Testis (tissue), 5 donors: ENCODE results near the gene SPACA1. TPM values are rescaled to one million over a fixed set of nuclear protein-coding genes. Genes with fewer than 3 reads are reported as not detected.
A peak's percentile ranks its signal among the peaks of the same experiment; 100 is the strongest.
"Not testable (repeated sequence)": the region's sequence is repeated elsewhere in the genome, so short reads cannot be mapped to it uniquely, and the experiment has no call there.

Experiments used
- DNase-seq: peaks from one replicate; pipeline ENCODE4 v3.0.0-alpha.2; 2019
- H3K27ac ChIP-seq, 2 donors: fragments of 200-600 bp; sonication (generic); one replicate each; pipeline ENCODE4 v1.5.1; 2019
- H3K27me3 ChIP-seq: fragments of 200-600 bp; sonication (generic); one replicate; pipeline ENCODE4 v1.5.1; 2019
- H3K36me3 ChIP-seq: fragments of 200-600 bp; sonication (generic); one replicate; pipeline ENCODE4 v1.5.1; 2017; ENCODE audit warnings: low read depth; ENCODE audit errors: missing control alignments
- H3K4me1 ChIP-seq: fragments of 200-600 bp; sonication (generic); one replicate; pipeline ENCODE4 v1.5.1; 2019
- H3K4me3 ChIP-seq, 2 donors: fragments of 200-600 bp; sonication (generic); one replicate each; pipeline ENCODE4 v1.5.1; 2017 to 2019
- H3K9me3 ChIP-seq: fragments of 200-600 bp; sonication (generic); one replicate; pipeline ENCODE4 v1.5.1; 2017
- POLR2A ChIP-seq: fragments of 450-650 bp; IDR thresholded peaks from one replicate; pipeline ENCODE4 v1.6.1; 2017; ENCODE audit warnings: antibody characterized with exemption, mild to moderate bottlenecking, moderate library complexity
- WGBS, 2 donors: methylation state at CpG; one replicate each; pipeline ENCODE4 v1.1.5; 2018; 5-methylcytosine and 5-hydroxymethylcytosine counted together
- intact Hi-C: fragments of 100-400 bp; cut with DNase I; formaldehyde crosslinking; loops from one replicate; pipeline ENCODE4 v1.15.1; 2023; ENCODE audit warnings: low total_unique reads
- long read RNA-seq, 2 donors: transcript quantifications; one replicate each; lab custom pipeline, GENCODE V29; 2026
- polyA plus RNA-seq: library from polyadenylated mRNA; stranded (reverse); fragments of 350-450 nt; fragmentation: Illumina TruSeq; extraction: RNeasy Lipid Tissue Mini Kit (QIAGEN cat#74804); gene quantifications from one replicate; pipeline ENCODE4 v1.2.3, GENCODE V29; 2014; ENCODE audit warnings: low read depth, low replicate concordance; ENCODE audit not compliant: insufficient read depth
- total RNA-seq, 2 donors: library from RNA; depleted of rRNA; stranded (reverse); fragments of >200 nt; gene quantifications; one replicate each; pipeline ENCODE4 v1.2.3, GENCODE V29; 2016
- TF ChIP-seq, protein P1 (sequence below), 3 experiments: fragments of 450-650 bp in 2 of 3; fragments of 200-600 bp in 1 of 3; sonication (generic) in 1 of 3; IDR thresholded peaks; one replicate each; pipeline ENCODE4 v1.5.1; 2016 to 2019; ENCODE audit warnings: antibody characterized with exemption in 3 of 3, mild to moderate bottlenecking in 2 of 3, moderate library complexity in 1 of 3

The SPACA1 gene, protein sequence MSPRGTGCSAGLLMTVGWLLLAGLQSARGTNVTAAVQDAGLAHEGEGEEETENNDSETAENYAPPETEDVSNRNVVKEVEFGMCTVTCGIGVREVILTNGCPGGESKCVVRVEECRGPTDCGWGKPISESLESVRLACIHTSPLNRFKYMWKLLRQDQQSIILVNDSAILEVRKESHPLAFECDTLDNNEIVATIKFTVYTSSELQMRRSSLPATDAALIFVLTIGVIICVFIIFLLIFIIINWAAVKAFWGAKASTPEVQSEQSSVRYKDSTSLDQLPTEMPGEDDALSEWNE
- total RNA-seq, result 10 to 100 TPM; 23.8 to 54.6 TPM
- 66.5 TPM for polyA plus RNA-seq
- long read RNA-seq, donor 1, result 0 reads
- long read RNA-seq, donor 2, result 0 reads

DNA sequence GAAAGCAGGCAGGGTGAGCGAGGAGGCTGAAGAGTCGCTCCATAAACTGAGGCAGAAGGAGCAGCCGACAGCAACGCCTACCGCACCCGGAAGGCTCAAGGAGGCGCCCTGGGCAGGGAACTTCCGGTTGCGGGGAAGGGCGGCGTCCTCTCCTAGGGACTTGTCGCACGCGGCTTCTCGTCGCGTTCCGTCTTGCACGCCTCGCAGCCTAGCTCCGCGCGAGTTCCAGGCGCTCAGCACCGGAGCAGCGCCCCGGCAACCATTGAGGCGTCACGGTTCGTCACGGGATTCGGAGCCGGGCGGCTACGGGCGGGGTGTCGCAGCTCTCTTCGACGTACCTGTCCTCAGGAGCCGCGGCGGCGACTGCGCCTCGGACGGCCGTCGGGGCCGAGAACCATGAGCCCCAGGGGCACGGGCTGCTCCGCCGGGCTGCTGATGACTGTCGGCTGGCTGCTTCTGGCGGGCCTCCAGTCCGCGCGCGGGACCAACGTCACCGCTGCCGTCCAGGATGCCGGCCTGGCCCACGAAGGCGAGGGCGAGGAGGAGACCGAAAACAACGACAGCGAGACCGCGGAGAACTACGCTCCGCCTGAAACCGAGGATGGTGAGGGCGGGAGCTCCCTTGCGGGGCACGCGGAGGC, at the start of gene SPACA1:
Gene SPACA1, plus strand, starts transcription at position 332 of the 641 bp plus-strand sequence. Its CDS starts 65 bp downstream, at position 397.
- peak; percentile 61 for DNase-seq
- H3K27ac ChIP-seq, result peak within 1 kb of the TSS; percentile 60 to 67

DNA sequence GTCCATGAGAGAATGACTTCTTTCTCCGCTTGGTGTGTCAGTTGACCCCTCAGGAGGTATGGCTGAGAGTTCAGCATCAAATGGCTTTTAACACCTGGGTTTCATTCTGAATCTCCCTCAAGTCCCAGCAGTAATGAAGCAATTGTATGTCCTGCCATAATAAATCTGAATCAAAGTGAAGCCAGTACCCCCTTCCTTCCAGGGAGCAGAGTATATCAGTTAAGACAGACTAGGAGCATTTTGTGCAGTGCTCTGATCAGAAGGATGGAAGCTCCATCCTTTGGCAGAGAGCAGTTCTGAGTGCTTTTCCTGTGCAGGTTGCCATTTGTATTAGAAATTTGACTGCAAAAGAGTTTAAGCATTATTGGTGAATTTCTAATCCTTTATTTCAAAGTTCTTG, 46.9 kb upstream of the SPACA1 start:
- no peak overlapping the region for H3K4me3 ChIP-seq
- H3K36me3 ChIP-seq, result no peaks in the 10 kb centered on the region
- no peaks in the 10 kb centered on the region for H3K9me3 ChIP-seq
- no peaks in the 10 kb centered on the region for H3K27me3 ChIP-seq
- TF ChIP-seq, protein P1, sequence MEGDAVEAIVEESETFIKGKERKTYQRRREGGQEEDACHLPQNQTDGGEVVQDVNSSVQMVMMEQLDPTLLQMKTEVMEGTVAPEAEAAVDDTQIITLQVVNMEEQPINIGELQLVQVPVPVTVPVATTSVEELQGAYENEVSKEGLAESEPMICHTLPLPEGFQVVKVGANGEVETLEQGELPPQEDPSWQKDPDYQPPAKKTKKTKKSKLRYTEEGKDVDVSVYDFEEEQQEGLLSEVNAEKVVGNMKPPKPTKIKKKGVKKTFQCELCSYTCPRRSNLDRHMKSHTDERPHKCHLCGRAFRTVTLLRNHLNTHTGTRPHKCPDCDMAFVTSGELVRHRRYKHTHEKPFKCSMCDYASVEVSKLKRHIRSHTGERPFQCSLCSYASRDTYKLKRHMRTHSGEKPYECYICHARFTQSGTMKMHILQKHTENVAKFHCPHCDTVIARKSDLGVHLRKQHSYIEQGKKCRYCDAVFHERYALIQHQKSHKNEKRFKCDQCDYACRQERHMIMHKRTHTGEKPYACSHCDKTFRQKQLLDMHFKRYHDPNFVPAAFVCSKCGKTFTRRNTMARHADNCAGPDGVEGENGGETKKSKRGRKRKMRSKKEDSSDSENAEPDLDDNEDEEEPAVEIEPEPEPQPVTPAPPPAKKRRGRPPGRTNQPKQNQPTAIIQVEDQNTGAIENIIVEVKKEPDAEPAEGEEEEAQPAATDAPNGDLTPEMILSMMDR (IDR thresholded peaks at IDR 0.05), result no peak
- TF ChIP-seq POLR2A, result no peak
- DNase-seq, result no peak
- H3K4me1 ChIP-seq, result no peaks in the 10 kb centered on the region
- 53 to 54% methylated on average over 1 of the region's 1 CpG for WGBS, 2 donors
- intact Hi-C loops, result no loop called here
- no peak overlapping the region for H3K27ac ChIP-seq

More for the DNA sequence above, at the start of gene SPACA1:
- WGBS, 2 donors, result 54 to 80% methylated on average over 56 to 77 of the region's 77 CpGs
- intact Hi-C loops, result no loop called here
- no peaks in the 10 kb centered on the region for H3K36me3 ChIP-seq
- H3K4me3 ChIP-seq, result peak within 1 kb of the TSS; percentile 55 to 57
- no peaks in the 10 kb centered on the region for H3K4me1 ChIP-seq
- TF ChIP-seq, protein P1 (IDR thresholded peaks at IDR 0.05), result no peak
- TF ChIP-seq POLR2A, result no peak
- no peaks in the 10 kb centered on the region for H3K9me3 ChIP-seq
- no peaks in the 10 kb centered on the region for H3K27me3 ChIP-seq

DNA sequence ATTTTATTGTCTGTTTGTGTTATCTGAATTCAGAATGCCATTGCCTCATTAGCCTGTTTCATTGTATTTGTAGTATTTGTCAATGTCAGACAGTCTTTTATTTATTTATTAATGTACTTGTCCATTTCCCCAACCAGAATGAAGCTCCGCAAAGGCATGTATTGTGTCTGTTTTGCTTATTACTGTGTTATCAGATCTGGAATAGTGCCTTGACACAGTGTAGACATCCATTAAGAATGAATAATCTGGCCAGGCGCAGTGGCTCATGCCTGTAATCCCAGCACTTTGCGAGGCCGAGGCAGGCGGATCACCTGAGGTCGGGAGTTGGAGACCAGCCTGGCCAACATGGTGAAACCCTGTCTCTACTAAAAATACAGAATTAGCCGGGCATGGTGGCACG, 46.4 kb upstream of the SPACA1 start:
- H3K9me3 ChIP-seq, H3K4me1 ChIP-seq, H3K36me3 ChIP-seq, H3K27me3 ChIP-seq, intact Hi-C loops, H3K4me3 ChIP-seq, H3K27ac ChIP-seq, DNase-seq: not testable (repeated sequence)
- WGBS, 2 donors, result 92 to 95% methylated on average over 7 to 8 of the region's 8 CpGs

DNA sequence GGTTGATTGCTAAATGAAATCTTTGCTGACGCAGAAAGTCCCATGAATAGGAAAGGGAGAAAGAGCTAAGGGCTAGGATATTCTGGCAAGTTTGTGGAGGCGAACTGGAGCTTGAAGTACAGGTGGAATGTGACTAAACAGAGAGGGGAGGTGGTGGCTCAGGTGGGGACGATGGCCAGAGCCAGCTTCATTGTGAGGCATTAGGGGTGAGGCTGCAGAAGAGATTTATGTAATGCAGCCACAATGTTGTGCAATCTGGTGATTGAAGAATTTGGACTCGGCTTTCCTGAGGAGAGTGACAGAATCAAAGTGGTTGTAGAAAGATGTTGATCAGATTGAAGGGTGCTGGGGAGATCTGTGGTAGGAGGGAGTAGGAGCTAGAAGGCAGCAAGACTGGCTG, 42.9 kb upstream of the SPACA1 start:
- intact Hi-C loops, result no loop called here
- 73 to 74% methylated on average over 4 of the region's 4 CpGs for WGBS, 2 donors

DNA sequence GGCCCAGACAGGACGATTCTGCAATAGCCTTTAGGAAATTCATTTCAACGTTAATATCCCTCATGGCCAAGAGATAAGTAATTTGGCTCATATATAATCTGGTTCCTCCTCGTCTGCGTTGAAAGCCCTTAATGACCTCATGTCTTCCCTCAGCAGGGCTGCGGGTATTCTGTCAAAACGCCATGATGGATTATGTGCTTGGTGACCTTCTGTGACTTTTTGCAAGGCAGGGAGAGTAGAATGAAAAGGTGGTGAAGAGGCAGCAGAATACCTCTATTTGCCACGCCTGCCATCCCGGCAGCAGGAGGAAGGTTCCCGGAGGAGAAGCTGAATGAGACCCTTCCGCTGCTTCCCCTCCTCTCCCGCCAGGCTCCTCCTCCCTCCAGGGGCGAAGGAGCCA, 41.1 kb upstream of the SPACA1 start:
- intact Hi-C loops, result no loop called here
- Histone ChIP-seq H3K4me1 (no peaks in the 10 kb centered on the region), H3K4me3 (no peak overlapping the region), H3K27ac (no peak overlapping the region), H3K27me3 (no peaks in the 10 kb centered on the region), H3K9me3 (no peaks in the 10 kb centered on the region), H3K36me3 (no peaks in the 10 kb centered on the region)
- 9 to 20% methylated on average over 12 of the region's 12 CpGs for WGBS, 2 donors
- DNase-seq, result no peak
- TF ChIP-seq, protein P1 (IDR thresholded peaks at IDR 0.05), result no peak
- TF ChIP-seq POLR2A, result no peak

More for the DNA sequence above, 42.9 kb upstream of the SPACA1 start:
- no peak for TF ChIP-seq POLR2A
- TF ChIP-seq, protein P1 (IDR thresholded peaks at IDR 0.05), result no peak
- no peaks in the 10 kb centered on the region for H3K4me1 ChIP-seq
- H3K27me3 ChIP-seq, result no peaks in the 10 kb centered on the region
- no peak overlapping the region for H3K4me3 ChIP-seq
- H3K9me3 ChIP-seq, result no peaks in the 10 kb centered on the region
- H3K36me3 ChIP-seq, result no peaks in the 10 kb centered on the region
- H3K27ac ChIP-seq, result no peak overlapping the region
- no peak for DNase-seq
